IMR-90 (cell line): Measurements from ENCODE around the gene NXN. TPM values are rescaled to one million over a fixed set of nuclear protein-coding genes. Genes with fewer than 3 reads are reported as not detected.

Experiments
- ATAC-seq: fragments of 200-7000 bp; cut with Tn5 transposase; 2 replicates; pipeline ENCODE4 v1.9.1; 2020; ENCODE audit warnings: low read depth, mild to moderate bottlenecking, moderate library complexity
- BruUV-seq: library from RNA; stranded (reverse); fragments of 400-500 nt; replicated peaks from 2 replicates; lab custom pipeline; 2021; lab: Mats Ljungman, UMichigan
- CTCF ChIA-PET: fragments of 300-600 bp; formaldehyde crosslinking; extraction: SDS; loops from one replicate; lab custom pipeline; 2021; ENCODE audit warnings: antibody characterized with exemption; lab: Yijun Ruan, JAX
- POLR2A ChIA-PET: fragments of 300-600 bp; sonication (Branson Sonifier 250); formaldehyde crosslinking; loops from one replicate; lab custom pipeline; 2022; ENCODE audit warnings: antibody characterized with exemption; ENCODE audit not compliant: unreplicated experiment; lab: Charles Lee
- DNase-seq: peaks from one replicate; pipeline ENCODE4 v3.0.0; 2013
- H2AFZ ChIP-seq: replicated peaks from 2 replicates; pipeline ENCODE3; 2013; ENCODE audit warnings: low read length, mild to moderate bottlenecking; ENCODE audit not compliant: poor library complexity
- H2AK5ac ChIP-seq: 2 replicates; pipeline ENCODE4 v1.6.1; 2013; ENCODE audit warnings: low read depth, low read length, inconsistent platforms
- H2AK9ac ChIP-seq: replicated peaks from 2 replicates; pipeline ENCODE3; 2013; ENCODE audit warnings: mild to moderate bottlenecking, low read depth, low read length, moderate library complexity; ENCODE audit not compliant: poor library complexity
- H2BK120ac ChIP-seq: 2 replicates; pipeline ENCODE4 v1.6.1; 2013; ENCODE audit warnings: low read depth, low read length, inconsistent platforms
- H2BK15ac ChIP-seq: 3 replicates; pipeline ENCODE4 v1.6.1; 2013; ENCODE audit warnings: low read depth, low read length, inconsistent platforms
- H2BK20ac ChIP-seq: 2 replicates; pipeline ENCODE4 v1.6.1; 2013; ENCODE audit warnings: low read depth, mild to moderate bottlenecking, inconsistent platforms, low read length, moderate library complexity
- H2BK5ac ChIP-seq: 2 replicates; pipeline ENCODE4 v1.6.1; 2013; ENCODE audit warnings: mild to moderate bottlenecking, low read depth, low read length, inconsistent platforms; ENCODE audit not compliant: poor library complexity, severe bottlenecking
- H3K14ac ChIP-seq: replicated peaks from 2 replicates; pipeline ENCODE4 v1.6.1; 2013; ENCODE audit warnings: low read depth, low read length, inconsistent platforms
- H3K18ac ChIP-seq: 2 replicates; pipeline ENCODE4 v1.6.1; 2013; ENCODE audit warnings: low read depth, low read length, control low read depth
- H3K23ac ChIP-seq: 2 replicates; pipeline ENCODE4 v1.6.1; 2013; ENCODE audit warnings: low read depth, low read length, inconsistent platforms
- H3K27ac ChIP-seq: 2 replicates; pipeline ENCODE4 v1.5.1; 2013; ENCODE audit warnings: mild to moderate bottlenecking, control low read depth, low read length; ENCODE audit not compliant: insufficient read depth
- H3K27me3 ChIP-seq: 2 replicates; pipeline ENCODE4 v1.6.1; 2013; ENCODE audit warnings: low read length; ENCODE audit not compliant: control insufficient read depth, insufficient read depth
- H3K36me3 ChIP-seq: 2 replicates; pipeline ENCODE4 v1.6.1; 2013; ENCODE audit warnings: low read length, mixed read lengths; ENCODE audit not compliant: control insufficient read depth, insufficient read depth
- H3K4ac ChIP-seq: 2 replicates; pipeline ENCODE4 v1.6.1; 2013; ENCODE audit warnings: low read depth, low read length, inconsistent platforms
- H3K4me1 ChIP-seq: 2 replicates; pipeline ENCODE4 v1.6.1; 2013; ENCODE audit warnings: low read length, mixed read lengths; ENCODE audit not compliant: control insufficient read depth, insufficient read depth
- H3K4me2 ChIP-seq: 2 replicates; pipeline ENCODE4 v1.6.1; 2013; ENCODE audit warnings: low read depth, mild to moderate bottlenecking, control low read depth, low read length, moderate library complexity
- H3K4me3 ChIP-seq: 2 replicates; pipeline ENCODE4 v1.5.1; 2013; ENCODE audit warnings: low read depth, mild to moderate bottlenecking, control low read depth, low read length, moderate library complexity; ENCODE audit not compliant: insufficient read depth
- H3K56ac ChIP-seq: 2 replicates; pipeline ENCODE4 v1.6.1; 2013; ENCODE audit warnings: low read length, inconsistent platforms; ENCODE audit not compliant: insufficient read depth; ENCODE audit errors: extremely low read depth
- H3K79me1 ChIP-seq, 2 experiments: 2 replicates each; pipeline ENCODE4 v1.6.1; 2013; ENCODE audit warnings: low read length in 2 of 2, inconsistent platforms in 1 of 2, low read depth in 1 of 2
- H3K9ac ChIP-seq: 2 replicates; pipeline ENCODE4 v1.6.1; 2013; ENCODE audit warnings: low read depth, low read length, control low read depth
- H3K9me1 ChIP-seq: 2 replicates; pipeline ENCODE4 v1.6.1; 2013; ENCODE audit warnings: low read length, inconsistent platforms; ENCODE audit not compliant: insufficient read depth
- H3K9me3 ChIP-seq: 2 replicates; pipeline ENCODE4 v1.6.1; 2013; ENCODE audit warnings: low read length; ENCODE audit not compliant: control insufficient read depth, insufficient read depth
- H4K20me1 ChIP-seq: 2 replicates; pipeline ENCODE4 v1.6.1; 2013; ENCODE audit warnings: low read length, inconsistent platforms; ENCODE audit not compliant: insufficient read depth
- H4K5ac ChIP-seq: 2 replicates; pipeline ENCODE4 v1.6.1; 2013; ENCODE audit warnings: mild to moderate bottlenecking, low read depth, low read length, control low read depth
- H4K8ac ChIP-seq, 2 experiments: 2 replicates each; pipeline ENCODE4 v1.6.1; 2013; ENCODE audit warnings: low read depth in 2 of 2, low read length in 2 of 2, control low read depth in 1 of 2, inconsistent platforms in 1 of 2
- H4K91ac ChIP-seq: 2 replicates; pipeline ENCODE4 v1.6.1; 2013; ENCODE audit warnings: low read depth, low read length, inconsistent platforms; ENCODE audit not compliant: insufficient read depth
- BHLHE40 ChIP-seq: fragments of 150-350 bp; IDR thresholded peaks from 2 replicates; pipeline ENCODE4 v1.6.1; 2016; ENCODE audit warnings: mild to moderate bottlenecking, low read depth, low read length
- CEBPB ChIP-seq: IDR thresholded peaks from 2 replicates; pipeline ENCODE4 v1.6.1; 2012; ENCODE audit warnings: low read depth, low read length, improper control_type of control experiment
- CHD1 ChIP-seq: IDR thresholded peaks from 2 replicates; pipeline ENCODE4 v1.6.1; 2012; ENCODE audit warnings: low read depth, low read length, improper control_type of control experiment
- FOS ChIP-seq: fragments of 150-350 bp; IDR thresholded peaks from 2 replicates; pipeline ENCODE4 v1.6.1; 2016; ENCODE audit warnings: low read depth, low read length
- MAFK ChIP-seq: IDR thresholded peaks from 2 replicates; pipeline ENCODE4 v1.6.1; 2012; ENCODE audit warnings: low read depth, low read length, improper control_type of control experiment
- MAZ ChIP-seq: IDR thresholded peaks from 2 replicates; pipeline ENCODE4 v1.6.1; 2012; ENCODE audit warnings: low read depth, mild to moderate bottlenecking, low read length, improper control_type of control experiment, moderate library complexity, borderline replicate concordance
- MXI1 ChIP-seq: IDR thresholded peaks from 2 replicates; pipeline ENCODE4 v1.6.1; 2012; ENCODE audit warnings: low read depth, mild to moderate bottlenecking, low read length, moderate library complexity, borderline replicate concordance
- NFE2L2 ChIP-seq: fragments of 150-350 bp; IDR thresholded peaks from 2 replicates; pipeline ENCODE4 v1.6.1; 2016; ENCODE audit warnings: low read depth, mild to moderate bottlenecking, low read length
- POLR2A ChIP-seq: IDR thresholded peaks from 2 replicates; pipeline ENCODE4 v1.6.1; 2012; ENCODE audit warnings: mild to moderate bottlenecking, low read depth, low read length
- RAD21 ChIP-seq: IDR thresholded peaks from 2 replicates; pipeline ENCODE4 v1.6.1; 2012; ENCODE audit warnings: low read length, improper control_type of control experiment
- RCOR1 ChIP-seq: IDR thresholded peaks from 2 replicates; pipeline ENCODE4 v1.6.1; 2012; ENCODE audit warnings: mild to moderate bottlenecking, low read length, improper control_type of control experiment; ENCODE audit not compliant: insufficient replicate concordance
- RFX5 ChIP-seq: IDR thresholded peaks from 2 replicates; pipeline ENCODE4 v1.8.0; 2012; ENCODE audit warnings: low read depth, mild to moderate bottlenecking, low read length, moderate library complexity
- SMC3 ChIP-seq: fragments of 150-350 bp; IDR thresholded peaks from 2 replicates; pipeline ENCODE4 v1.6.1; 2016; ENCODE audit warnings: low read depth, mild to moderate bottlenecking, antibody characterized with exemption, low read length, moderate library complexity
- USF2 ChIP-seq: fragments of 150-350 bp; IDR thresholded peaks from 2 replicates; pipeline ENCODE4 v1.6.1; 2017; ENCODE audit warnings: mild to moderate bottlenecking, antibody characterized with exemption, low read length, low read depth
- WGBS, 2 experiments: methylation state at CpG; one replicate each; pipeline versions ENCODE4 v1.1.5 to v1.1.7; 2013; ENCODE audit warnings: missing lambda C conversion rate in 2 of 2; ENCODE audit not compliant: insufficient read length in 1 of 2; ENCODE audit errors: extremely low coverage in 2 of 2; 5-methylcytosine and 5-hydroxymethylcytosine counted together
- dilution Hi-C: fragments of 300-500 bp; cut with HindIII; formaldehyde crosslinking; loops from one replicate; pipeline ENCODE4 v1.14.3; 2018; ENCODE audit warnings: low sequenced_read_pairs; ENCODE audit not compliant: unreplicated experiment
- in situ Hi-C: fragments of 300-500 bp; cut with MboI; formaldehyde crosslinking; loops from 3 replicates; pipeline ENCODE4 v1.14.3; 2019; ENCODE audit warnings: low sequenced_read_pairs, inconsistent platforms, mixed read lengths
- intact Hi-C: fragments of 100-400 bp; cut with micrococcal nuclease; formaldehyde crosslinking; loops from 2 replicates; pipeline ENCODE4 v1.10.0; 2022
- polyA plus RNA-seq, 3 experiments: library from polyadenylated mRNA; depleted of rRNA; stranded (reverse); fragments of >200 nt; gene quantifications; 2 replicates each; pipeline ENCODE4 v1.2.3, GENCODE V29; 2012; ENCODE audit warnings: low replicate concordance in 1 of 3
- total RNA-seq: library from RNA; depleted of rRNA; stranded (reverse); fragments of >200 nt; gene quantifications from 2 replicates; pipeline ENCODE4 v1.2.3, GENCODE V29; 2012

Gene NXN
- total and polyA plus RNA-seq, 2 of the 4 experiments (the other 2 are of a cell fraction) = 52.5 to 116 TPM

GRCh38 chr17:948284-948852, 31.2 kb downstream of the NXN start:
- H3K9me3 ChIP-seq = no peaks in the 10 kb centered on the region
- TF ChIP-seq POLR2A = no peak
- TF ChIP-seq MAZ = no peak
- no peak for TF ChIP-seq NFE2L2
- no peak for TF ChIP-seq FOS
- no peak for TF ChIP-seq RAD21
- no peak for TF ChIP-seq USF2
- no peak for TF ChIP-seq RCOR1
- no peak for TF ChIP-seq MAFK
- TF ChIP-seq BHLHE40 = no peak
- no peak for TF ChIP-seq CEBPB
- TF ChIP-seq MXI1 = no peak
- TF ChIP-seq SMC3 = no peak
- no peak for TF ChIP-seq CHD1
- TF ChIP-seq RFX5 = no peak
- no peak overlapping the region for H4K5ac ChIP-seq
- H3K79me1 ChIP-seq = peaks cover 24 to 49% of the 10 kb centered on the region in 2 experiments
- ChIA-PET CTCF (no interaction called here), POLR2A (no interaction called here)
- WGBS, 2 experiments = 82% methylated on average over 14 of the region's 25 CpGs; no CpG with 5 or more reads in 1 of the 2 experiments
- peaks cover 11% of the 10 kb centered on the region for H3K36me3 ChIP-seq
- dilution Hi-C loops = no loop called here
- no peak overlapping the region for H2BK20ac ChIP-seq
- no peak overlapping the region for H3K4me2 ChIP-seq
- H3K9ac ChIP-seq = no peak overlapping the region
- 0 out of 2 replicates have a peak overlapping the region, but pooled peaks have one; percentile 64 for H2AK5ac ChIP-seq
- ATAC-seq (no peak), DNase-seq (no peak)
- H3K23ac ChIP-seq = no peak overlapping the region
- no peak overlapping the region for H3K56ac ChIP-seq
- peaks cover 16% of the 10 kb centered on the region for H3K4me1 ChIP-seq
- H4K20me1 ChIP-seq = peaks cover 26% of the 10 kb centered on the region; the same call in 1 of the 2 replicates
- BruUV-seq = no TSS peak
- in situ Hi-C loops = no loop called here
- H3K4me3 ChIP-seq = no peak overlapping the region
- no peak overlapping the region for H2BK15ac ChIP-seq
- H2AK9ac ChIP-seq = no peak overlapping the region
- intact Hi-C loops = no loop called here
- no peaks in the 10 kb centered on the region for H3K27me3 ChIP-seq
- no peak overlapping the region for H3K14ac ChIP-seq
- peak overlapping the region; percentile 33; the same call in 1 of the 2 replicates for H3K4ac ChIP-seq
- H4K91ac ChIP-seq = no peak overlapping the region
- no peak overlapping the region for H3K18ac ChIP-seq
- H3K9me1 ChIP-seq = peaks cover 4% of the 10 kb centered on the region
- no peak overlapping the region for H3K27ac ChIP-seq
- no peak overlapping the region for H2BK5ac ChIP-seq
- peak overlapping the region; percentile 30; the same call in 1 of the 2 replicates for H2BK120ac ChIP-seq
- no peak overlapping the region for H4K8ac ChIP-seq
- H2AFZ ChIP-seq = no peak overlapping the region
